Cerebellar cortex (tissue), 1 donor: ENCODE measurements around the gene GJC2.
"Not testable (repeated sequence)": the region's sequence is repeated elsewhere in the genome, so short reads cannot be mapped to it uniquely, and the experiment has no call there.

ENCODE experiments used
- DNase-seq: peaks from one replicate; pipeline ENCODE4 v3.0.0-alpha.2; 2015; ENCODE audit warnings: low spot score

GJC2 gene

DNA sequence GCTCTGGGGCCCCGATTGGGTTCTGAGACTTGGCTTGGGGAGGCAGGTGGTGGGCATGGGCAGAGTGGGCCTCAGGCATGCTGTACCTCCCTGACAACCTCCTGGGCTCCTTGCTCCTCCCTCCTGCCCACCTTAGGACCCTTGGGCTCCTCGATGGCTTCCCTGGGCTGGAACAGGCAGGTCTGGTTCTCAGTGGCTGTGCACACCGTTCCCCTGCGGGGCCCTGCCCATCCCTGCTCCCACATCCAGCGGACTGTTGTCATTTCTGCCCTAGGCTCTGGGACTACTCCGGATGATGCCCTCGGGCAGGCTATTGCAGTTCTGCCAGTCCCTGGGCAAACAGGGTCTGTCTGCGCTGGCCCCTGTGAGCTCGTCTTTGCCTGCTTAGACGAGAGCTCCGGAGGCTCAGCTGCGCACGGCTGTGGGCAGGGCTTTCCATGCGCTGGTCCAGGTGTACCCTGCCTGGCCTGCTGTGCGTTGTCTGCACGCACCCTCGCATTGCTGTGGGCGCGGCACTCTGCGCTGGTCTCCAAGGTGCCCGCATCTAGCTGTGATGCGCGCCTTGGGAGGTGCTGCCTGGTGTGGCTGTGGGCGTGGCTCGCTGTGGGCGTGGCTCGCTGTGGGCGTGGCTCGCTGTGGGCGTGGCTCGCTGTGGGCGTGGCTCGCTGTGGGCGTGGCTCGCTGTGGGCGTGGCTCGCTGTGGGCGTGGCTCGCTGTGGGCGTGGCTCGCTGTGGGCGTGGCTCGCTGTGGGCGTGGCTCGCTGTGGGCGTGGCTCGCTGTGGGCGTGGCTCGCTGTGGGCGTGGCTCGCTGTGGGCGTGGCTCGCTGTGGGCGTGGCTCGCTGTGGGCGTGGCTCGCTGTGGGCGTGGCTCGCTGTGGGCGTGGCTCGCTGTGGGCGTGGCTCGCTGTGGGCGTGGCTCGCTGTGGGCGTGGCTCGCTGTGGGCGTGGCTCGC is 24.1 kb downstream of the GJC2 start:
- DNase-seq, result not testable (repeated sequence)

DNA sequence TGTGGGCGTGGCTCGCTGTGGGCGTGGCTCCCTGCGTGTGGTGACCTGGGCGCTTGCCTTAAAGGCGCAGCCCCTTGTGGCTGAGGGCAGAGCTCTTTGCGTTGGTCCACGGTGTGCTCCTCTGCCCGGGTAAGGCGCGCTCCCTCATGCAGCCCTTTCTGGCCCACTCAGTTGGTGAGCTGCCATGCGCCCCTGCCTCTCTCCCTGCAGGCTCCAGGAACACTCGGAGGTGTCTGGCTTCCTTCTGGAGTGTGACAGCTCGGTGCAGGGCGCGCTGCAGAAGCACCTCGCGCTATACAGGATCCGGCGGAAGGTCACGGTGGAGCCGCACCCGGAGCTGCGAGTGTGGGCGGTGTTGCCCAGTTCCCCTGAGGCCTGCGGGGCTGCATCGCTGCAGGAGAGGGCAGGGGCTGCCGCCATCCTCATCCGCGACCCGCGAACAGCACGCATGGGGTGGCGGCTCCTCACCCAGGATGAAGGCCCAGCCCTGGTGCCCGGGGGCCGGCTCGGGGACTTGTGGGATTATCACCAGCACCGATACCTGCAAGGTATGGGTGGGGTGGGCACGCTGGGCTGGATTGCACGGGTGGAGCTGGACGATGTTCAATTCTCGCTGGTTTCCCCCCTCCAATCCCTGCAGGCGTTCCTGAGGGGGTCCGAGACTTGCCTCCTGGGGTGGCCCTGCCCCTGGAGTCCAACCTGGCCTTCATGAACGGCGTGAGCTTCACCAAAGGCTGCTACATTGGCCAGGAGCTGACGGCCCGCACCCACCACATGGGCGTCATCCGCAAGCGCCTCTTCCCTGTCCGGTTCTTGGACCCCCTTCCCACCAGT is 25.0 kb downstream of the GJC2 start:
- no peak for DNase-seq

DNA sequence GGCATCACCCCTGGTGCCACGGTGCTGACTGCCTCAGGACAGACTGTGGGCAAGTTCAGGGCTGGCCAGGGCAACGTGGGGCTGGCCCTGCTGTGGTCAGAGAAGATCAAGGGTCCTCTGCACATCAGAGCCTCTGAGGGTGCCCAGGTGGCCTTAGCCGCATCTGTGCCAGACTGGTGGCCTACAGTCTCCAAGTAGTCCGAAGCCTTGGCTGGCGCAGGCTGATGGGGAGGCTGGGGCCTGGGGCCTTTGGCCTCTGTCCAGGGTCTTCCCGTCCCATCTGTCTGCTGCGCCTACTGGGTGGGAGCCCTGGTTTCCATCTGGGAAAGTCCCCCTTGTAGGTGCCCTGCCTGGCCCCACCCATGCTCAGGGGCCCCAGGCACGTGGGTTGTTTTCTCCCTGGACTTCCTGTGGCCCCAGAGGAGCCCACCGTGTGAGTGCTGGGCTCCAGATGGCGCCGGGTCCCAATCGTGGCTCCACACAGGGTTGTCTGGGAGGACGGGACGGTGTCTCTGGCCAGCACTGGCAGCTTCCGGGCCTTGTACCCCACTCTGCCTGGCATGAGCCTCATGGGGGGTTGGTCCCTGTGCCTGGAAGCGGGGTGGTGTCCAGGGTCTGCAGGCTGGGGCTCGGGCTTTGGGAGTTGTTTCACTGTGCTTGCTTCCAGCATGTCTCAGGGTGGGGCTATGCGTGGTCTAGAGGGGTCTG is 25.7 kb downstream of the GJC2 start:
- no peak for DNase-seq

DNA sequence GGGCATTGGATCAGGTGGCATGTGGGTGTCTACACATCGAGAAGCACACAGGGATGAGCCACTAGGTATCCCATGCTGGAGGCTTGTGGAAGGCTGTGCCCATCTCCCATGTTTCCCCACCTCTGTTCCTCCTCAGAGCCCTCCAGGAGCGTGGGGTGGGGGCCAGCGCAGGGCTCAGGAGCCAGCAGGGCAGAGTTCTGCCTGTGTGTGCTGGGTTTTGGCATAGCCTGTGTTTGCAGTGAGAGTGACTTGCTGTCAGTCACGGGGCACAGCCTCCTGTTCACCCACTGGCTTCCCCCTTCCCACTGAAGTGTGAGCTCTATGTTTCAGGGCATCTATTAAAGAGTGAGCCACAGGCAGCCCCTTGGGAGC is 26.3 kb downstream of the GJC2 start:
- DNase-seq, result no peak

DNA sequence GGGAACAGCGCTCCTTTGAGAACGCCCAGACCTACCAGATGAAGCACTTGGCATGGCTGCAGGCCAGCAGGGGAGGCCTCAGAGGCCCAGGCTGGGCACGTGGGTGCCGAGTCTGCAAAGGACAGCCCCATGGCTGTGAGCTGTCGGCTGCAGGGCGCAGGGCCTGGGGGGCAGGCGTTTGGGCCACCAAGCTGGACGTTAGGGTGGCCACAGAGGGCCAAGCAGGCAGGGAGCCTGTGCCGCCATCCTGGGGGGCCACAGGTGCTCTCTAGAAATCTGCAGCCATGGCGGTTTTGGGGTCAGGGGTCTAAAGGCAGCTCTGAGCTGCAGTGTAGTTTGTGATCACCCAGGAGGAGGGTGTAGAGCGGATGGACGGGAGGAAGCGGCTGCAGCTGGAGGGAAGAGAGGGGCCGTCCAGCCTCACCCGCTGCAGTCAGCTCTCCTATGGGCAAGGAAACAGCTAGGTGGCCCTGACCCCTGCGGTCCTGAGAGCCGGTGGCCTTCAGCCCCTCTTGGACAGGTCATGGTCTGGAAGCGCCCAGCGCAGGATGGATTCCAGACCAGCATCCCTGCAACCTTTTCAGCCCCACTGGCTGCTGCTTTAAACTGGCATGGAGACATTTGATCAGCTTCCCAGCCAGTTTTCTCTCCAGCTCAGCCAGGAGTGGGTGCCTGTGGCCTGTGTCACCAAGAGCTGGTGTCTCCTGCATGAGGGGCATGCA is 26.9 kb downstream of the GJC2 start:
- no peak for DNase-seq

DNA sequence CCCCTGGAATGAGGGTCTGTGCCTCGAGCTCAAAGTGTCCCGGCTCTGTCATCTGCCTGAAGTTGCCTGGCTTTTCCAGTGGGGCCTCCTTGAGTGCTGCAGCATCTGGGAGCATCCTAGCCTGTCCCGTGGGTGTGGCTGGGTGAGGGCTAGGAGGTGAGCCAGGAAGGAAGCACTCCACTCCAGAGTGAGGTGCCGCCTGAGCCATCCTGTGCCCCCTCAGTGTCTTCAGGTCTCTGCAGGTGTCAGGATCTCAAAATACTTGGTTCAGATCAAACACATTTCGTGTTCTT is 27.4 kb downstream of the GJC2 start:
- DNase-seq, result no peak

DNA sequence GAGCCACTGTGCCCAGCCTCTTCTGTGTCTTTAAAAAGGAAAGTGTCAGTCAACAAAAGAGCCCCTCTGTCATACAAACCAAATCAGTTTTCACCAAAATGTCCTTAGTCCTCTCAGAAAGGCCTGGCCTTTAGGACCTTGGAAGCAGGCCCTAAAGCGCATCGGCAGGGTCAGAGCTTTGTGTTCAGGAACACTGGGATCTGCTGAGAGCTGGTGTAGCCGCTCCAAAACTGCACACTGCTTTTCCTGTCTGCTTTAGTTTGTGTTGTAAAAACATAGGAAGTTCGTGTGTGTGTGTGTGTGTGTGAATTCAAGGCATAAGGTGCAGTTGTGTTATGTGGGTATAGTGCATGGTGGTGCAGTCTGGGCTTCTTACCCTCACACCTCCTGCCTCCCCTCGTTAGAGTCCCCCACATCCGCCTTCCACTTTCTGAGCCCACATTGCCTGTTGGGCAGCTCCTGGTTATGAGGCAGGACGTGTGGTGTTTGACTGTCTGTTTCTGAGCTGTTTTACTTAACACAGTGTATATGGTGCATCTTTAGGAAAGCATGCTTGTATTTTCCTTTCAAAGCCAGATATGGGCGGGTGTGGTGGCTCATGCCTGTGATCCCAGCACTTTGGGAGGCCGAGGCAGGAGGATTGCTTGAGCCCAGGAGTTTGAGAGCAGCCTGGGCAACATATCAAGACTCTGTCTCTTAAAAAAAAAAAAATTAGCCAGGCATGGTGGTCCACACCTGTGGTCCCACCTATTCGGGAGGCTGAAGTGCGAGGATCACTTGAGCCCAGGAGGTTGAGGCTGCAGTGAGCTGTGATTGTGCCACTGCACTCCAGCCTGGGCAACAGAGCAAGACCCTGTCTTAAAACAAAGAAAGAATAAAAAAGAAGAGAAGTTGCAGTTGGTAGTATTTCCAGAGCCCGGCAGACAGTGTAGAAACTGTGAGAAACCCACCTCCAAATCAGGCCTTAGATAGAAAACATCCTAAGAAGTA is 28.3 kb downstream of the GJC2 start:
- no peak for DNase-seq

DNA sequence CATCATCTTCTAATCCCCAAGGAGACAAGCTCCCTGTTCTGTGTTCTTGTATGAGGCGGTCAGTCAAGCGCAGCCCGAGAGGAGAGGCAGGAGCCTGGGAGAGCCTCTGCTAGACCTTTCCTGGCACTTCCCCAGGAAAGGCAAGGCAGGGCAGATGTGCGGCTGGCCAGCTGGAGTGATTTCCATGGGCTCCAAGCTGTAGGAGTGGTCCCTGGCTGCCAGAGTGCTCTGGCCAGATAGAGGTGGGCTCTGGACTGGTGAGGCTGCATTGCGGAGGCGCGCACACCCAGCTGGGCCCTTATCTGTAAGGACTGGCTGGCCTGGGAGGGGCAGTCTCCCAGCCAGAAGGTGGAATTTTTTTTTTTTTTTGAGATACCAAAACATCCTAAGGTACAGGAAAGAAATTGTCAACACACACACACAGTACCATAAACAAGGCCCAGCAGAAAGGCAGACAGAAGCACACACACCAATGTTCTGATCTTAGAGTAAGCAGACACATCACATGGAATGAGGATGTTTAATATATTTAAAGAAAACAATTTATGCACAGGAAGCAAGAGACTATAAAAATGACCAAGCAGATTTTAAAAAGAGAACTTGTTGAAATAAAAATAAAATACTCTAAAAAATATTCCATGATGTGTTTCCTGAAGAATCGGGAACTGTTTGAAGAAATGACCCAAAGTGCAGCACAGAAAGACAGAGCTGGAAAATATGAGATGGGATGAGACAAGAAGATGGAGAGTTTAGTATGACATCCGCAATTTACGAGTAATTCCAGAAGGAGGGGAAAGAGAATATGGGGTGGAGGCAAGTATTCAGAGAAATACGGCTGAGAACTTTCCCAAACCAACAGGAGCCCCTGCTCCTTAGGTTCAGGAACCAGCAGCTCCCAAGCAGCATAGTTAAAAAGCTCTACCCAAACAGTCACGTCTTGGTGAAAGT is 29.3 kb downstream of the GJC2 start:
- DNase-seq, result no peak

DNA sequence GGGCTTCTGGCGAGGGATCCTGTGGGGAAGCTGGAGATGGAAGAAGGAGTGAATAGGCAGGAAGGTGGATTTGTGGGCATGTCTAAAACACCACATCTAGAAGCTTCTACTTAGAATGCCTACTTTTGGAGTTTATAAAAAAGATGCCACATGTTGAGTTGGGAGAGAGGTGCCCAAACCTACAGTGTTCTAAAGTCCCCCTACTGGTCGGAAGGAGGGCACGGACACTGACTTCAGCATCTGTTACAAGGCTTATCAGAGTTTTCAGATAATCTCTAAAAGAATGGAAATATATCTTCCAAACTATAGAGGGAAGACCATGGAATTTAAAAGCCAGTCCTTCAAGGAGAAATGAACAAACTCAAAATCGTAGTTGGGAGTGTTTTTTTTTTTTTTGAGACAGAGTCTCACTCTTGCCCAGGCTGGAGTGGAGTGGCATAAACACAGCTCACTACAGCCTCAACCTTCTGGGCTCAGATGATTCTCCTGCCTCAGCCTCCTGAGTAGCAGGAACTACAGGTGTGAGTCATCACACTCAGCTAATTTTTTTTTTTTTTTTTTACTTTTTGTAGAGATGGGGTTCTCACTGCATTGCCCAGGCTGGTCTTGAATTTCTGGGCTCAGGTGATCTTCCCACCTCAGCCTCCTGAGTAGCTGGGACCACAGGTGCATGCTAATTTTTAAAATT is 30.7 kb downstream of the GJC2 start:
- no peak for DNase-seq

DNA sequence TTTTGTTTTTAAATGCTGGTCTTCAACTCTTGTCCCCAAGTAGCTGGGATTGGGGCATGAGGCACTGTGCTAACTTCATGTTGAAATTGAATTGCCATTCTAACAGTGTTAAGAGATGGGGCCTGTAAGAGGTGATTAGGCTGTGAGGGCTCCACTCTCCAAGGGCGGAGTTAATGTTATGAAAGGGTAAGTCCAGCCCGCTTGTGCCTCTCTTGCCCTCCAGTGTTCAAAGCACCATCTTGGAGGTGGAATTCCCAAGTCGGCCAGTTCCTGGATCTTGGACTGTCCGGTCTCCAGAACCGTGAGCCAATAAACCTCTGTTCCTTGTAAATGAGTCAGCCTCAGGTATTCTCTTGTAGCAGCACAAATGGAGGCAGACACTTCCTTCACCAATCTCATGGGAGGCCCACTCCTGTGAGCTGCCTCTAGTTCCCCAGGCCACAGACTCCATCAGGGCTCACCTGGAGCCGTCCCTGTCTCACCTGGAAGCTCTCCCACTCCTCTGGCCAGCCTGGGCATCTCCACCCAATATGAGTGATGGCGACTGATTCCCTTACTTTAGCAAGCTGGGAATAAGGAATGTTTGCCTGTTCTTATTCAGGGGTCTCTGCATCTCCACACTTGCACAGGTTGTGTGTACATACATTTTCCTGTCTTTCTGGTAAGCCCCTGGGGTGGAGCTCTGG is 31.4 kb downstream of the GJC2 start:
- DNase-seq, result no peak

DNA sequence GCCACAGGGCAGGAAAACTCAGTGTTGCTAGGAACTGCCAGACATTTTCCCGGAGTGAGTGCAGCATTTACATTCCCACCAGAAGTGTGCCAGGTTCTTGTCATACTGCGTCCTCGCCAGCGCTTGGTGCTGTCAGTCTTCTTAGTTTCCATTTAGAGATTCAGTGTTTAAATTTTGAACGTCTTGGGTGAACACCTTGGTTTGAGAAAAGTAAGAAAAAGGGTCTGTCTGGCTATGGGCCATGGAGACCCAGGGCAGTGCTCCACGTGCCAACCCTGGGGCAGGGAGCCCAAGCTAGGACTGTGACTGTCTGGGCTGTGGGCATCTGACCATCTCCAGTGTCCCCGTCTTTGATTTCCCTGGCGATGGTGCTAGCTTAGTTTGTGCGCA is 31.9 kb downstream of the GJC2 start:
- DNase-seq, result no peak

DNA sequence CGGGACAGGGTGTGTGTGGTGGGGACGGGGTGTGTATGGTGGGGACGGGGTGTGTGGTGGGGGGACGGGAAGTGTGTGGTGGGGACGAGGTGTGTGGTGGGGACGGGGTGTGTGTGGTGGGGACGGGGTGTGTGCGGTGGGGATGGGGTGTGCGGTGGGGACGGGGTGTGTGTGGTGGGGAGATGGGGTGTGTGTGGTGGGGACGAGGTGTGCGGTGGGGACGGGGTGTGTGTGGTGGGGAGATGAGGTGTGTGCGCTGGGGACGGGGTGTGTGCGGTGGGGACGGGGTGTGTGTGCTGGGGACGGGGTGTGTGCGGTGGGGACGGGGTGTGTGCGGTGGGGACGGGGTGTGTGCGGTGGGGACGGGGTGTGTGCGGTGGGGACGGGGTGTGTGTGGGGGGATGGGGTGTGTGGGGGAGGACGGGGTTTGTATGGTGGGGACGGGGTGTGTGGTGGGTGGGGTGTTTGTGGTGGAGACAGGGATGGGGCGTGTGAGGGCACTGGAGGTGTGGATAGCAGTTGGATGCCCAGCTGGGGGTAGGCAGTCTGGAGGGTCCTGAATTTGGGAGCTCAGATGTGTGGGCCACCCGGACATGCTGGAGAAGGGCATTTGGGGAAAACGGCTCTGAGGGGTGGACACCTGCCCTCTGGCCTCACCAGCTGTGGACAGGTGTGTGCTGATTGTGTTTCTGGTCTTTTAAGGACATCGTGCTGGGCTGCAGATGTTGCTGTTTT is 32.7 kb downstream of the GJC2 start:
- DNase-seq, result no peak

DNA sequence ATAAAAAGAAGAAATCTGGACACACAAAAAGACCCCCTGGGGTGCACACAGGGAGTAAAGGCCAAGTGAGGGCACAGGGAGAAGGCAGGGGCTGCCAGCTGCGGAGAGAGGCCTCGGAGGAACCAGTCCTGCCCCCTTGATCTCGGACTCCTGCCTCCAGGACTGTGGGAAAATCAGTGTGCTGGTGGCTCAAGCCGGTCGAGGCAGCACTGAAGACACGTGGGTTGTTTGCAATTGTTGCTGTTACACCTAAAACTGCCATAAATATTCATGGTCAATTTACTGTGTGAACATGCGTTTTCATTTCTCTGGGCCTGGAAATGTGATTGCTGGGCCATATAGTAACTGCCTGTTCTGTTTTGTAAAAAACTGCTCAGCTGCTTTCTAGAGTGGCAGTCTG is 34.4 kb downstream of the GJC2 start:
- no peak for DNase-seq

DNA sequence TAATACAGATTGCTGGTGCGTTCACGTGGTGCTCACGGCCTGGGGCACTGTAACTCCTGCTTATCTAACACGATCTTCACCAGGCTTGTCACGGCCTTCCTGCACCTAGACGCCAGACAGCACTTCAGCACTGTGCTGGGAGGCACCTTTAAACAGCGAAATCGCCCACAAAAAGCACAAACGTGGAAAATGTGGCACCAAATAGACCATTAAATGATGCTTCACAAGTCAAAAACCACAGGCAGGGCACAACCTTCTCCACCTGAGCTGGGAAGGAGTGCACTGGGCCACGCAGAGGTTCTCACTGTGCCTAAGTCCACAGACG is 35.9 kb downstream of the GJC2 start:
- no peak for DNase-seq

DNA sequence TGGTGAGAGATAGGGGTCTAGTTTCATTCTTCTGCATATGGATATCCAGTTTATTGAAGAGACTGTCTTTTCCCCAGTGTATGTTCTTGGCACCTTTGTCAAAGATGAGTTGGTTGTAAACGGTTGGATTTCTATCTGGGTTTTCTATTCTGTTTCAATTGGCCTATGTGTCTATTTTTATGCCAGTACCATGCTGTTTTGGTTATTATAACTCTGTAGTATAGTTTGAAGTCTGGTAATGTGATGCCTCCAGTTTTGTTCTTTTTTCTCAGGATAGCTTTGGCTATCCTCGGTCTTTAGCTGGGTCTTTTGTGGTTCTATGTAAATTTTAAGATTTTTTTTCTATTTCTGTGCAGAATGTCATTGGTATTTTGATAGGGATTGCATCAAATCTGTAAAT is 38.5 kb downstream of the GJC2 start:
- not testable (repeated sequence) for DNase-seq

DNA sequence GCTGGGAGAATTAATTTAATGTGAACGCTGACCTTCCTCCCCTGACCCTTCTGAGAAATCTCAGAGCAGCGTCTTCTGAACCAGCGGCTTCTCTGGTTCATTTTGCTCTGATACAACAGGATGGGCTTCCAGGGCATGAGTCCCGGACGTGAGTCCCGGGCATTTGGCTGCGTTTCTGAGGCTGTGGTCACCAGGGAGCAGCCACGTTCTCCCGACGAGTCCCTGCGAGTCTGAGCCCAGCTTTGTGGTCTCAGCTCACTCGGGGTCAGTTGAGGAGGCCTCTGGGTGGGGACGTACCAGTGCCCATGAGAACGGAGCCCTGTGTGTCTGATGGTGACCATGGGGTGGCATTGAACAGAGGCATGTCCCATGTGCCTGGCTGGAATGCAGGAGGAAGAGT is 40.5 kb downstream of the GJC2 start:
- DNase-seq, result no peak

DNA sequence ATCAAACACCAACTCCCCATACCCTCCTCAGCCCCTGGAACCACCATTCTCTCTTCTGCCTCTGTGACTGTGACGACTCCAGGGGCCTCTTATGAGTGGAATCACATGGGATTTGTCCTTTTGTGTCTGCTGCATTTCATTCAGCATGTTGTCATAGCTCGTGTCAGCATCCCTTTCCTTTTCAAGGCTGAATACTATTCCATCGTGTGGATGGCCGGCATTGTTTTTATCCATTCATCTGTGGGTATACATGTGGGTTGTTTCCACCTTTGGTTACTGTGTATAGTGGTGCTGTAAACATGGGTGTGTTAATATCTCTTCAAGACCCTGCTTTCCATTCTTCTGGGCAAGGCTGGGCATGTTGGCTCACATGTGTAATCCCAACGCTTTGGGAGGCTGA is 41.0 kb downstream of the GJC2 start:
- no peak for DNase-seq

DNA sequence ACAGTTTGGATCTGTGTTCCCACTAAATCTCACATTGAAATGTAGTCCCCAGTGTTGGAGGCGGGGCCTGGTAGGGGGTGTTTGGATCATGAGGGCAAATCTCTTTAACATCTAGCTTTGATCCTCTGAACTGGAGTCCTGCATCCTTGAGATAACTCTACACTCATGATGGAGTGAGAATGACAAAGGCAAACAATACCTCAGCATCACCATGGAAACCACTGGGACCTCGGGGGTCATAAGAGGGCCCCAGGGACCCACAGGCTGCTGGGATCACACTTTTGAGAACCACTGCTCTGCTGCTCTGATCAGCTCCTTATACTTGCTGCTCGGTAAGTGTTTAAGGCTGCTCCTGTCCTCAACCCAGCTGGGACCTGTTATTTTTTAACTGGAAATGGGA is 44.7 kb downstream of the GJC2 start:
- no peak for DNase-seq
